GM12878 (cell line): ENCODE measurements around the gene ZNF410. TPM values are rescaled to one million over a fixed set of nuclear protein-coding genes. Genes with fewer than 3 reads are reported as not detected.

Experiments used
- BCL11A ChIP-seq: IDR thresholded peaks from 2 replicates; pipeline ENCODE4 v1.6.1; 2011; ENCODE audit warnings: low read depth, low read length
- BHLHE40 ChIP-seq, 2 experiments: fragments of 450-650 bp in 1 of 2; IDR thresholded peaks; 2 replicates each; pipeline ENCODE4 v1.6.1; 2011 to 2017; ENCODE audit warnings: low read depth in 2 of 2, borderline replicate concordance in 1 of 2, improper control_type of control experiment in 1 of 2, low read length in 1 of 2, mild to moderate bottlenecking in 1 of 2
- CTCF ChIP-seq, 3 experiments: IDR thresholded peaks in 2 of 3; conservative IDR thresholded peaks in 1 of 3; 2 replicates each; pipeline ENCODE4 v1.5.1; 2011; ENCODE audit warnings: low read depth in 3 of 3, low read length in 3 of 3, mild to moderate bottlenecking in 3 of 3, control low read depth in 2 of 3, moderate library complexity in 2 of 3, inconsistent platforms in 1 of 3, mixed read lengths in 1 of 3; ENCODE audit not compliant: control insufficient read depth in 2 of 3, insufficient read depth in 1 of 3; ENCODE audit errors: extremely low read depth in 1 of 3
- E2F8 ChIP-seq: fragments of 450-650 bp; IDR thresholded peaks from 2 replicates; pipeline ENCODE4 v1.6.1; 2018; ENCODE audit warnings: mild to moderate bottlenecking, low read depth, moderate library complexity; ENCODE audit not compliant: partially characterized antibody
- GATAD2B ChIP-seq: fragments of 450-650 bp; conservative IDR thresholded peaks from 2 replicates; pipeline ENCODE4 v1.6.1; 2017; ENCODE audit warnings: low read depth, mild to moderate bottlenecking, moderate library complexity
- HCFC1 ChIP-seq: fragments of 150-350 bp; IDR thresholded peaks from 2 replicates; pipeline ENCODE4 v1.6.1; 2014; ENCODE audit warnings: low read length
- JUND ChIP-seq: IDR thresholded peaks from 2 replicates; pipeline ENCODE4 v1.6.1; 2012; ENCODE audit warnings: low read depth, mild to moderate bottlenecking, low read length, improper control_type of control experiment, moderate library complexity
- MEF2A ChIP-seq: IDR thresholded peaks from 2 replicates; pipeline ENCODE4 v1.6.1; 2011; ENCODE audit warnings: low read depth, mild to moderate bottlenecking, low read length, moderate library complexity; ENCODE audit not compliant: insufficient read depth
- PRDM15 ChIP-seq: fragments of 450-650 bp; formaldehyde crosslinking; IDR thresholded peaks from 2 replicates; pipeline ENCODE4 v1.4.0; 2020; ENCODE audit warnings: mild to moderate bottlenecking, moderate library complexity
- RAD51 ChIP-seq: fragments of 450-650 bp; IDR thresholded peaks from 2 replicates; pipeline ENCODE4 v1.6.1; 2016; ENCODE audit warnings: moderate library complexity, mild to moderate bottlenecking, inconsistent platforms
- RELA ChIP-seq: fragments of 450-650 bp; IDR thresholded peaks from 2 replicates; pipeline ENCODE4 v1.8.0; 2014; ENCODE audit warnings: borderline replicate concordance; ENCODE audit not compliant: partially characterized antibody
- RUNX3 ChIP-seq: IDR thresholded peaks from 2 replicates; pipeline ENCODE4 v1.6.1; 2012; ENCODE audit warnings: low read length, inconsistent platforms
- SMC3 ChIP-seq: IDR thresholded peaks from 2 replicates; pipeline ENCODE4 v1.6.1; 2011; ENCODE audit warnings: low read length, improper control_type of control experiment, borderline replicate concordance
- SREBF2 ChIP-seq: IDR thresholded peaks from 2 replicates; pipeline ENCODE4 v1.6.1; 2012; ENCODE audit warnings: mild to moderate bottlenecking, low read length
- TCF12 ChIP-seq: IDR thresholded peaks from 2 replicates; pipeline ENCODE4 v1.6.1; 2011; ENCODE audit warnings: low read depth, mild to moderate bottlenecking, low read length
- ZBTB33 ChIP-seq: fragments of 450-650 bp; IDR thresholded peaks from 2 replicates; pipeline ENCODE4 v1.6.1; 2017; ENCODE audit warnings: mild to moderate bottlenecking
- ZNF217 ChIP-seq: fragments of 450-650 bp; IDR thresholded peaks from 2 replicates; pipeline ENCODE4 v1.6.1; 2017; ENCODE audit warnings: antibody characterized with exemption, mild to moderate bottlenecking
- ZNF622 ChIP-seq: fragments of 450-650 bp; IDR thresholded peaks from 2 replicates; pipeline ENCODE4 v1.6.1; 2017; ENCODE audit warnings: mild to moderate bottlenecking, inconsistent platforms
- polyA plus RNA-seq, 11 experiments: library from polyadenylated mRNA; depleted of rRNA in 4 of 11; unstranded in 6 of 11; stranded (reverse) in 5 of 11; fragments of >200 nt; fragmentation: Nextera tagmentation in 4 of 11; fragmentation: Illumina TruSeq in 1 of 11; extraction: Ambion mirVana in 4 of 11; extraction: Trizol in 1 of 11; gene quantifications; 1 replicate in 1 of 11; 2 replicates in 10 of 11; pipeline versions ENCODE4 v1.2.1 to v1.2.3, GENCODE V29; 2011 to 2016; ENCODE audit warnings: inconsistent platforms in 2 of 11, missing spikeins in 2 of 11, low read depth in 1 of 11
- total RNA-seq, 4 experiments: library from RNA; depleted of rRNA in 3 of 4; stranded (reverse); fragments of >200 nt in 3 of 4; fragmentation: Illumina TruSeq in 1 of 4; extraction: Trizol in 1 of 4; gene quantifications; 2 replicates each; pipeline versions ENCODE4 v1.2.1 to v1.2.3, GENCODE V29; 2013 to 2021

The ZNF410 gene
- total and polyA plus RNA-seq, 10 of the 15 experiments (the other 5 are each of a cell fraction or from before 2014, with no cell fraction given) = 31.2 to 56.6 (median 47.7) TPM

- no peak for TF ChIP-seq ZBTB33
- 0 out of 2 replicates have a peak, but pooled peaks have one; percentile 13 for TF ChIP-seq RUNX3
- peak; percentile 13 to 43 (median 28); a peak in 3 of 6 replicates for TF ChIP-seq CTCF (IDR thresholded peaks at IDR 0.05 in 2 of 3, conservative IDR thresholded peaks at IDR 0.05 in 1 of 3; ENCODE audit: control insufficient read depth in 2 of 3, extremely low read depth in 1 of 3, insufficient read depth in 1 of 3, low read depth in 3 of 3, low read length in 3 of 3)
- TF ChIP-seq E2F8 = no peak
- TF ChIP-seq JUND = 0 out of 2 replicates have a peak, but pooled peaks have one; percentile 5
- no peak for TF ChIP-seq SREBF2
- TF ChIP-seq BHLHE40 (IDR thresholded peaks at IDR 0.05; ENCODE audit: borderline replicate concordance in 1 of 2, low read depth in 2 of 2, low read length in 1 of 2) = peak in 1 of 2 experiments; percentile 48; a peak in 1 of 4 replicates
- no peak for TF ChIP-seq ZNF622
- TF ChIP-seq MEF2A = no peak
- TF ChIP-seq TCF12 = peak; percentile 6; the same call in 1 of the 2 replicates
- TF ChIP-seq SMC3 = no peak
- peak; percentile 75 for TF ChIP-seq GATAD2B
- no peak for TF ChIP-seq PRDM15
- peak; percentile 67 for TF ChIP-seq RELA
- TF ChIP-seq BCL11A = no peak
- 0 out of 2 replicates have a peak, but pooled peaks have one; percentile 14 for TF ChIP-seq HCFC1
- no peak for TF ChIP-seq ZNF217
- no peak for TF ChIP-seq RAD51
Measured at GRCh38 chr14:73949752-73950734, 63.4 kb downstream of the ZNF410 start, which contains the start of the genes COQ6 and FAM161B (continued).
